Peyer's patch (tissue), 4 donors: ENCODE measurements around the gene ATRN.

Experiments used
- CTCF ChIP-seq, 6 experiments: fragments of 450-650 bp in 4 of 6; fragments of 200-600 bp in 2 of 6; sonication (generic) in 1 of 6; IDR thresholded peaks; one replicate each; pipeline ENCODE4 v1.5.1; 2017 to 2019; ENCODE audit warnings: antibody characterized with exemption in 6 of 6, mild to moderate bottlenecking in 3 of 6, moderate library complexity in 1 of 6
- POLR2A ChIP-seq, 2 donors: fragments of 450-650 bp; IDR thresholded peaks; one replicate each; pipeline ENCODE4 v1.5.1; 2017; ENCODE audit warnings: antibody characterized with exemption in 2 of 2, mild to moderate bottlenecking in 2 of 2, moderate library complexity in 2 of 2

- no peak for TF ChIP-seq CTCF (IDR thresholded peaks at IDR 0.05)
- TF ChIP-seq POLR2A (IDR thresholded peaks at IDR 0.05): no peak
Observed at GRCh38 chr20:3492669-3493068, 21.9 kb downstream of the ATRN start.
